ENCODE data around the gene WDR17. TPM values are rescaled to one million over a fixed set of nuclear protein-coding genes. Genes with fewer than 3 reads are reported as not detected.

The WDR17 gene
- total RNA-seq, 4 donors from 2014 or later: 5.7 to 19.6 (median 10.2) TPM

DNA sequence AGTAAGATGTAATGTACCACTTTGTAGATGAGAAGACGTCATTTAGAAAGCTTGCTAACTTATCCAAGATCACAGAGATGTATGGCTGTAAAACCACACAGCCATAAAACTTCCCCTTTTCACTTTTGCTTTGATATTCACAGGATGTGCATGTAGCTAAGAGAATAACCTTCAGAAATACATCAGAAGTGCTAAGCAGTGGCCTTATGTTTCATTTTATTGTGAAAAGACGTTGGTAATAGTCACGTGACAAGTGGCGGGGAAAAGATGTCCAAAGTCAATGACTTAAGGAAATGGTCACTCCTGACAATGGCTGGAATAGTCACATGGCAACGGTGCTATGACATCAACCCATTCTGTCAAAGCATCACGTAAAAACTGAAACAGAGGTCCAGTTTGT is 12.9 kb upstream of the WDR17 start:
- TF ChIP-seq POLR2A (IDR thresholded peaks at IDR 0.05) (no peak), EP300 (IDR thresholded peaks at IDR 0.05) (no peak)
- TF ChIP-seq, protein P1, sequence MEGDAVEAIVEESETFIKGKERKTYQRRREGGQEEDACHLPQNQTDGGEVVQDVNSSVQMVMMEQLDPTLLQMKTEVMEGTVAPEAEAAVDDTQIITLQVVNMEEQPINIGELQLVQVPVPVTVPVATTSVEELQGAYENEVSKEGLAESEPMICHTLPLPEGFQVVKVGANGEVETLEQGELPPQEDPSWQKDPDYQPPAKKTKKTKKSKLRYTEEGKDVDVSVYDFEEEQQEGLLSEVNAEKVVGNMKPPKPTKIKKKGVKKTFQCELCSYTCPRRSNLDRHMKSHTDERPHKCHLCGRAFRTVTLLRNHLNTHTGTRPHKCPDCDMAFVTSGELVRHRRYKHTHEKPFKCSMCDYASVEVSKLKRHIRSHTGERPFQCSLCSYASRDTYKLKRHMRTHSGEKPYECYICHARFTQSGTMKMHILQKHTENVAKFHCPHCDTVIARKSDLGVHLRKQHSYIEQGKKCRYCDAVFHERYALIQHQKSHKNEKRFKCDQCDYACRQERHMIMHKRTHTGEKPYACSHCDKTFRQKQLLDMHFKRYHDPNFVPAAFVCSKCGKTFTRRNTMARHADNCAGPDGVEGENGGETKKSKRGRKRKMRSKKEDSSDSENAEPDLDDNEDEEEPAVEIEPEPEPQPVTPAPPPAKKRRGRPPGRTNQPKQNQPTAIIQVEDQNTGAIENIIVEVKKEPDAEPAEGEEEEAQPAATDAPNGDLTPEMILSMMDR (IDR thresholded peaks at IDR 0.05): no peak
- WGBS, 2 donors: 52 to 56% methylated on average over 6 of the region's 6 CpGs
- DNase-seq (ENCODE audit: low spot score in 2 of 2): no peak
- Histone ChIP-seq H3K27me3 (no peaks in the 10 kb centered on the region), H3K4me3 (no peak overlapping the region), H3K36me3 (no peaks in the 10 kb centered on the region), H3K27ac (no peak overlapping the region), H3K4me1 (no peaks in the 10 kb centered on the region), H3K9me3 (no peaks in the 10 kb centered on the region)

DNA sequence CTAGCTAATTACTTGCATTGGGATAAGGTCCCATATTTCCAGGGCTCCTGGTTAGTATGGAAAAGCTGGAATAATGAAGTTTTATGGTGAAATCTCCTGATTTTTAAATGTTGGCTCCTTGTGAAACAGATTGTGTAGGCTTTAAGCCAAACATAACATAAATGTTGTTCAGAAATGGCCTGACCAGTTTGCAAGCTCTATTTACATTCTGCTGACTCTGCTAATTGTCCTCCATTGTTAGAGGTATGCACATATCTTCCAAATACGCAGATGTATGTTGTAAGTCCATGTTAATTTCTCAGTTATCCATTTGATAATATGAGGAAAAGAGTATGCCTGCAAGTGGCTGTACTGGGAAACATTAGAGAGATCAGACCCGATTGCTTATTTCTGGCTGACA is 11.9 kb upstream of the WDR17 start:
- Histone ChIP-seq H3K4me1 (no peaks in the 10 kb centered on the region), H3K27me3 (no peaks in the 10 kb centered on the region), H3K36me3 (no peaks in the 10 kb centered on the region), H3K27ac (no peak overlapping the region), H3K4me3 (no peak overlapping the region), H3K9me3 (no peaks in the 10 kb centered on the region)
- 50 to 78% methylated on average over 2 of the region's 2 CpGs for WGBS, 2 donors
- DNase-seq (ENCODE audit: low spot score in 2 of 2): no peak
- TF ChIP-seq, protein P1 (IDR thresholded peaks at IDR 0.05): no peak
- no peak for TF ChIP-seq EP300 (IDR thresholded peaks at IDR 0.05)
- no peak for TF ChIP-seq POLR2A (IDR thresholded peaks at IDR 0.05)

DNA sequence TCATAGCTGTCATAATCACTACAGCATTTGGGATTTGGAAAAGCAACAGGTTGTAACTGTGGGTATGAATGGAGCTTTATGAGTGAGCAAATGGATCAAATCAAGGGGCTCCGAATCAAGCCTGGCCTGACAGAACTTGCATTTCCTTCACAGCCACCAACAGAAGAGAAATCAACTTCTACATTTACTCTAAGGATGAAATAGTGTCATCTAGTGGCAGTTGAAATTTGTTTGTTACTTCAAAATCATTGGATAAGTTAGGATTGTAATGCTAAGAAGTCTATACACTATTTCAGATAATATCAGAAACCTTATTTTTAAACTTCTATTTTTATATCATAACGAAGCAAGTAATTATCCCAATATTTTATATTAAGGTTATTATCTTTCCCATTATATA is 10.7 kb upstream of the WDR17 start:
- TF ChIP-seq, protein P1 (IDR thresholded peaks at IDR 0.05): peak in 3 of 5 experiments; percentile 10 to 32 (median 16)
- TF ChIP-seq EP300 (IDR thresholded peaks at IDR 0.05): no peak
- 37 to 45% methylated on average over 2 of the region's 2 CpGs for WGBS, 2 donors
- Histone ChIP-seq H3K9me3 (no peaks in the 10 kb centered on the region), H3K4me1 (no peaks in the 10 kb centered on the region), H3K27me3 (no peaks in the 10 kb centered on the region), H3K36me3 (no peaks in the 10 kb centered on the region), H3K27ac (no peak overlapping the region), H3K4me3 (no peak overlapping the region)
- no peak for DNase-seq (ENCODE audit: low spot score in 2 of 2)

DNA sequence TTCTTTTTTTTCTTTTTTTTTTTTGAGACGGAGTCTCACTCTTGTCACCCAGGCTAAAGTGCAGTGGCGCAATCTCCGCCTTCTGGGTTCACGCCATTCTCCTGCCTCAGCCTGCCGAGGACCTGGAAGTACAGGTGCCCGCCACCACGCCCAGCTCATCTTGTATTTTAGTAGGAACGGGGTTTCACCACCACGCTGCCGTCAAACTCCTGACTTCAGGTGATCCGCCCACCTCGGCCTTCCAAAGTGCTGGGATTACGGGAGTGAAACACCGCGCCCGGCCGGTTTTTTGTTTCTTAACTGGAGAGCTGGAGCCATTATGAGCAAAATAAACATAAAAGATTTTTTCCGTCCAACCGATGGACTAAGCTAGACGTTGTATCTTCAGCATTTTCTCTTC is 1.9 kb upstream of the WDR17 start:
- 90 to 91% methylated on average over 20 of the region's 20 CpGs for WGBS, 2 donors
- DNase-seq (ENCODE audit: low spot score in 2 of 2): no peak

DNA sequence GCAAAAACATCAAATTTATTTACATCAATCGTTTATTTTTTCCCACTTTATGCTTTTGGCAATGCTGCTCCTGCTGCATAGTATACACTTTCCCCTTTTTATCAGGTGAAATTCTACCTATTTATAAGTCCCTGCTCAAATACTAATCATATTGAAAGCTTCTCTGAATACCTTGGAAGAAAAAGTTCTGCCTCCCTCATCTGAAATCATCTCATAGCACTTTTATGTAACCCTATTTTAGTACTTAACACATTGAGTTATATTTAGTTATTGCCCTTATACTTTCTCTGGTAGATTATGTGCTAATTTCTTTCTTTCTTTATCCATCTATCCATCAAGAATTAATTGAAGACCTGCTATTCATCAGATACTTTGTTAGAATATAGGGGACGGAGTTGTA is 1.1 kb upstream of the WDR17 start:
- Histone ChIP-seq H3K27ac (no peak overlapping the region), H3K9me3 (no peaks in the 10 kb centered on the region), H3K4me1 (peaks cover 0 to 8% (median 0%) of the 10 kb centered on the region in 4 donors), H3K4me3 (no peak overlapping the region), H3K27me3 (no peaks in the 10 kb centered on the region), H3K36me3 (no peaks in the 10 kb centered on the region)
- TF ChIP-seq EP300 (IDR thresholded peaks at IDR 0.05) (no peak), POLR2A (IDR thresholded peaks at IDR 0.05) (no peak)
- TF ChIP-seq, protein P1 (IDR thresholded peaks at IDR 0.05): no peak
- WGBS, 2 donors: 94 to 95% methylated on average over 2 of the region's 2 CpGs
- no peak for DNase-seq (ENCODE audit: low spot score in 2 of 2)

More for the DNA sequence above, 1.9 kb upstream of the WDR17 start:
- Histone ChIP-seq H3K36me3 (no peaks in the 10 kb centered on the region), H3K27ac (no peak overlapping the region), H3K9me3 (no peaks in the 10 kb centered on the region), H3K4me3 (no peak overlapping the region), H3K4me1 (peaks cover 0 to 8% (median 0%) of the 10 kb centered on the region in 4 donors), H3K27me3 (no peaks in the 10 kb centered on the region)
- TF ChIP-seq EP300 (IDR thresholded peaks at IDR 0.05): no peak
- TF ChIP-seq, protein P1 (IDR thresholded peaks at IDR 0.05): no peak
- TF ChIP-seq POLR2A (IDR thresholded peaks at IDR 0.05): no peak
